Stimulated activated naive CD8-positive, alpha-beta T cell treated with anti-CD3 and anti-CD28 coated beads, Interleukin-15, Interleukin-2, amounts not matched to agents 100 ng/mL and 50 ng/mL, for 24 hours (primary cell): ENCODE measurements around the gene BLM.
"Not testable (repeated sequence)": the region's sequence is repeated elsewhere in the genome, so short reads cannot be mapped to it uniquely, and the experiment has no call there.

Experiments
- H3K27ac Mint-ChIP-seq: one replicate; pipeline ENCODE4 v1.8.0; 2021; ENCODE audit warnings: mild to moderate bottlenecking, mixed read lengths
- H3K27me3 Mint-ChIP-seq: one replicate; pipeline ENCODE4 v1.8.0; 2021; ENCODE audit warnings: mixed read lengths
- H3K36me3 Mint-ChIP-seq: one replicate; pipeline ENCODE4 v1.8.0; 2021; ENCODE audit warnings: low read depth, mixed read lengths
- H3K4me1 Mint-ChIP-seq: one replicate; pipeline ENCODE4 v1.8.0; 2021; ENCODE audit warnings: low read depth, mixed read lengths
- H3K4me3 Mint-ChIP-seq: one replicate; pipeline ENCODE4 v1.8.0; 2021; ENCODE audit warnings: mild to moderate bottlenecking, mixed read lengths
- H3K9me3 Mint-ChIP-seq: one replicate; pipeline ENCODE4 v1.8.0; 2021; ENCODE audit warnings: mixed read lengths

The BLM gene

GRCh38 chr15:90716976-90717821, at the start of gene BLM:
TSS of gene BLM (plus strand) at chr15:90717346. CDS start at chr15:90747393, 30,047 bp downstream.
- Mint-ChIP-seq H3K36me3 (peaks cover 9% of the 10 kb centered on the region), H3K27me3 (no peaks in the 10 kb centered on the region), H3K4me1 (peaks cover 27% of the 10 kb centered on the region), H3K4me3 (peak within 1 kb of the TSS; percentile 91), H3K9me3 (no peaks in the 10 kb centered on the region), H3K27ac (peak within 1 kb of the TSS; percentile 95)

GRCh38 chr15:90667755-90668345, 49.3 kb upstream of the BLM start:
- not testable (repeated sequence) for H3K36me3 Mint-ChIP-seq, H3K4me3 Mint-ChIP-seq, H3K27ac Mint-ChIP-seq, H3K9me3 Mint-ChIP-seq
- H3K27me3 Mint-ChIP-seq: peaks cover 22% of the 10 kb centered on the region
- peaks cover 36% of the 10 kb centered on the region for H3K4me1 Mint-ChIP-seq

GRCh38 chr15:90670631-90671030, 46.5 kb upstream of the BLM start:
- not testable (repeated sequence) for H3K27me3 Mint-ChIP-seq, H3K27ac Mint-ChIP-seq, H3K4me3 Mint-ChIP-seq, H3K36me3 Mint-ChIP-seq, H3K9me3 Mint-ChIP-seq
- H3K4me1 Mint-ChIP-seq: peaks cover 19% of the 10 kb centered on the region

- Mint-ChIP-seq H3K27ac (no peak overlapping the region), H3K9me3 (no peaks in the 10 kb centered on the region), H3K4me3 (no peak overlapping the region), H3K36me3 (no peaks in the 10 kb centered on the region), H3K4me1 (peaks cover 13% of the 10 kb centered on the region), H3K27me3 (peaks cover 8% of the 10 kb centered on the region)
Observed at GRCh38 chr15:90671216-90671615, 45.9 kb upstream of the BLM start.

GRCh38 chr15:90673357-90673756, 43.8 kb upstream of the BLM start:
- H3K27ac Mint-ChIP-seq: not testable (repeated sequence)

GRCh38 chr15:90674476-90674875, 42.7 kb upstream of the BLM start:
- H3K4me1 Mint-ChIP-seq: peaks cover 19% of the 10 kb centered on the region
- H3K9me3 Mint-ChIP-seq: no peaks in the 10 kb centered on the region
- H3K27me3 Mint-ChIP-seq: peaks cover 5% of the 10 kb centered on the region
- H3K4me3 Mint-ChIP-seq: no peak overlapping the region
- H3K27ac Mint-ChIP-seq: no peak overlapping the region
- no peaks in the 10 kb centered on the region for H3K36me3 Mint-ChIP-seq

More at GRCh38 chr15:90673357-90673756, 43.8 kb upstream of the BLM start:
- H3K36me3 Mint-ChIP-seq, H3K27me3 Mint-ChIP-seq, H3K9me3 Mint-ChIP-seq, H3K4me3 Mint-ChIP-seq, H3K4me1 Mint-ChIP-seq: not testable (repeated sequence)

GRCh38 chr15:90675464-90675863, 41.7 kb upstream of the BLM start:
- Mint-ChIP-seq H3K27me3 (peaks cover 5% of the 10 kb centered on the region), H3K36me3 (no peaks in the 10 kb centered on the region), H3K27ac (no peak overlapping the region), H3K4me1 (peaks cover 27% of the 10 kb centered on the region), H3K4me3 (no peak overlapping the region), H3K9me3 (no peaks in the 10 kb centered on the region)

- H3K9me3 Mint-ChIP-seq: no peaks in the 10 kb centered on the region
- H3K36me3 Mint-ChIP-seq: no peaks in the 10 kb centered on the region
- peaks cover 34% of the 10 kb centered on the region for H3K4me1 Mint-ChIP-seq
- peak overlapping the region; percentile 57 for H3K27ac Mint-ChIP-seq
- peak overlapping the region; percentile 27 for H3K4me3 Mint-ChIP-seq
- no peaks in the 10 kb centered on the region for H3K27me3 Mint-ChIP-seq
Observed at GRCh38 chr15:90677807-90678790, 39.0 kb upstream of the BLM start.

GRCh38 chr15:90679959-90680358, 37.2 kb upstream of the BLM start:
- H3K36me3 Mint-ChIP-seq: no peaks in the 10 kb centered on the region
- no peak overlapping the region for H3K4me3 Mint-ChIP-seq
- H3K9me3 Mint-ChIP-seq: no peaks in the 10 kb centered on the region
- H3K27me3 Mint-ChIP-seq: no peaks in the 10 kb centered on the region
- no peak overlapping the region for H3K27ac Mint-ChIP-seq
- peaks cover 34% of the 10 kb centered on the region for H3K4me1 Mint-ChIP-seq

GRCh38 chr15:90680371-90680935, 36.7 kb upstream of the BLM start:
- H3K36me3 Mint-ChIP-seq: no peaks in the 10 kb centered on the region
- peaks cover 37% of the 10 kb centered on the region for H3K4me1 Mint-ChIP-seq
- no peak overlapping the region for H3K4me3 Mint-ChIP-seq
- no peaks in the 10 kb centered on the region for H3K27me3 Mint-ChIP-seq
- no peak overlapping the region for H3K27ac Mint-ChIP-seq
- H3K9me3 Mint-ChIP-seq: no peaks in the 10 kb centered on the region

- no peaks in the 10 kb centered on the region for H3K9me3 Mint-ChIP-seq
- no peak overlapping the region for H3K4me3 Mint-ChIP-seq
- H3K4me1 Mint-ChIP-seq: peaks cover 43% of the 10 kb centered on the region
- no peaks in the 10 kb centered on the region for H3K36me3 Mint-ChIP-seq
- no peaks in the 10 kb centered on the region for H3K27me3 Mint-ChIP-seq
- H3K27ac Mint-ChIP-seq: no peak overlapping the region
Observed at GRCh38 chr15:90681056-90681455, 36.1 kb upstream of the BLM start.

- Mint-ChIP-seq H3K4me3 (no peak overlapping the region), H3K27ac (no peak overlapping the region), H3K36me3 (no peaks in the 10 kb centered on the region), H3K9me3 (no peaks in the 10 kb centered on the region), H3K4me1 (peaks cover 47% of the 10 kb centered on the region), H3K27me3 (no peaks in the 10 kb centered on the region)
Observed at GRCh38 chr15:90681480-90681879, 35.7 kb upstream of the BLM start.

- Mint-ChIP-seq H3K27ac (no peak overlapping the region), H3K36me3 (no peaks in the 10 kb centered on the region), H3K9me3 (no peaks in the 10 kb centered on the region), H3K4me1 (peaks cover 47% of the 10 kb centered on the region), H3K27me3 (no peaks in the 10 kb centered on the region), H3K4me3 (no peak overlapping the region)
Observed at GRCh38 chr15:90683371-90683770, 33.8 kb upstream of the BLM start.

- Mint-ChIP-seq H3K27ac (no peak overlapping the region), H3K4me1 (peaks cover 42% of the 10 kb centered on the region)
Observed at GRCh38 chr15:90683876-90684275, 33.3 kb upstream of the BLM start.

More at GRCh38 chr15:90683876-90684275, 33.3 kb upstream of the BLM start:
- no peaks in the 10 kb centered on the region for H3K36me3 Mint-ChIP-seq
- no peaks in the 10 kb centered on the region for H3K9me3 Mint-ChIP-seq
- H3K4me3 Mint-ChIP-seq: no peak overlapping the region
- no peaks in the 10 kb centered on the region for H3K27me3 Mint-ChIP-seq
